HG03575 (cell line): ENCODE data around the gene INTS4.
A peak's percentile ranks its signal among the peaks of the same experiment; 100 is the strongest.
"Not testable (repeated sequence)": the region's sequence is repeated elsewhere in the genome, so short reads cannot be mapped to it uniquely, and the experiment has no call there.

Source experiments
- ATAC-seq: cut with Tn5 transposase; IDR thresholded peaks from one replicate; pipeline ENCODE4 v1.9.1; 2021; ENCODE audit not compliant: unreplicated experiment, insufficient number of reproducible peaks, low FRiP score; ENCODE audit errors: extremely low read depth

Gene INTS4, protein sequence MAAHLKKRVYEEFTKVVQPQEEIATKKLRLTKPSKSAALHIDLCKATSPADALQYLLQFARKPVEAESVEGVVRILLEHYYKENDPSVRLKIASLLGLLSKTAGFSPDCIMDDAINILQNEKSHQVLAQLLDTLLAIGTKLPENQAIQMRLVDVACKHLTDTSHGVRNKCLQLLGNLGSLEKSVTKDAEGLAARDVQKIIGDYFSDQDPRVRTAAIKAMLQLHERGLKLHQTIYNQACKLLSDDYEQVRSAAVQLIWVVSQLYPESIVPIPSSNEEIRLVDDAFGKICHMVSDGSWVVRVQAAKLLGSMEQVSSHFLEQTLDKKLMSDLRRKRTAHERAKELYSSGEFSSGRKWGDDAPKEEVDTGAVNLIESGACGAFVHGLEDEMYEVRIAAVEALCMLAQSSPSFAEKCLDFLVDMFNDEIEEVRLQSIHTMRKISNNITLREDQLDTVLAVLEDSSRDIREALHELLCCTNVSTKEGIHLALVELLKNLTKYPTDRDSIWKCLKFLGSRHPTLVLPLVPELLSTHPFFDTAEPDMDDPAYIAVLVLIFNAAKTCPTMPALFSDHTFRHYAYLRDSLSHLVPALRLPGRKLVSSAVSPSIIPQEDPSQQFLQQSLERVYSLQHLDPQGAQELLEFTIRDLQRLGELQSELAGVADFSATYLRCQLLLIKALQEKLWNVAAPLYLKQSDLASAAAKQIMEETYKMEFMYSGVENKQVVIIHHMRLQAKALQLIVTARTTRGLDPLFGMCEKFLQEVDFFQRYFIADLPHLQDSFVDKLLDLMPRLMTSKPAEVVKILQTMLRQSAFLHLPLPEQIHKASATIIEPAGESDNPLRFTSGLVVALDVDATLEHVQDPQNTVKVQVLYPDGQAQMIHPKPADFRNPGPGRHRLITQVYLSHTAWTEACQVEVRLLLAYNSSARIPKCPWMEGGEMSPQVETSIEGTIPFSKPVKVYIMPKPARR

DNA sequence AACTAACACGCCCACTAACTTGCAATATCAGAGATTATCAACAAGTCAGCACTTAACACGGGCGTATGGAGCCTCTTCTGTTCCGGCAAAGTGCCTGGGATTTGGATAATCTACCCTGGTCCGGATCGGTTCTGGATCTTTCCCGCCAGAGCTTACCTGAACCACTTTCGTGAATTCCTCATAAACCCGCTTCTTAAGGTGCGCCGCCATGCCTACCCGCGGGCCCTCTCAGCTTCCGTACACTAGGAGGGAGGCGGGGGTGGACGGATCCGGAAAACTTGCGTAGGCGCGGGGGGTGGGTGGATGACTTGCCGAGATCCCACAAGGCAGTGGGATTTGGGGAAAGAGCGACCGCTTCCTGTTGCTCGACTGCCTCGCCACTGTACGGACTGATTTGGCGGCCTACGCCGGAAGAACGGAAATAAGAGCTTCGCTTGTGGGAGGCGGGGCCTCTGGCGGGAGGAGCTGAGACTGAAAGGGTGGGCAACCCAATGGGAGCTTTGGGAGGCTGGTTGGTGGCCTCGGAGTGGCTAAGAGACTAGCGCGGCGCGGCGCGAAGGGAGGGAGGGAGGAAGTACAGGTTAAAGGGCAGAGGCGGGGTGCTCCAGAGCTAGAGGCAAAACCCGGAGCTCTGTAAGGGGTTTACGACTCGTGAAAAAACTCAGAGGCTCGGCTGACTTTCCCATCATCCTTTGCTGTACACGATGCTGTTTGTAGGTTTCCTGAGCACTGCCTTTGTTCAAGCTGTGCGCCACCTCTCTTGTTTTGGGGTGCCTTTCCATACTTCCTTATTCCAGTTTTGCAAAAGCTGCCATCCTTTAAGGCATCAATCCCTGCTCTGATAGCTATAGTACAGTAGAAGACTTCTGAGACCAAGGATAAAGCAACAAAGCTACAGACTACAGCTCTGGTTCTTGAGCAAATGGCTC is at the start of gene INTS4:
INTS4 (minus strand) TSS at position 235 of the 929 bp plus-strand sequence; CDS start at position 210, 25 bp downstream.
- peak; percentile 91 for ATAC-seq

DNA sequence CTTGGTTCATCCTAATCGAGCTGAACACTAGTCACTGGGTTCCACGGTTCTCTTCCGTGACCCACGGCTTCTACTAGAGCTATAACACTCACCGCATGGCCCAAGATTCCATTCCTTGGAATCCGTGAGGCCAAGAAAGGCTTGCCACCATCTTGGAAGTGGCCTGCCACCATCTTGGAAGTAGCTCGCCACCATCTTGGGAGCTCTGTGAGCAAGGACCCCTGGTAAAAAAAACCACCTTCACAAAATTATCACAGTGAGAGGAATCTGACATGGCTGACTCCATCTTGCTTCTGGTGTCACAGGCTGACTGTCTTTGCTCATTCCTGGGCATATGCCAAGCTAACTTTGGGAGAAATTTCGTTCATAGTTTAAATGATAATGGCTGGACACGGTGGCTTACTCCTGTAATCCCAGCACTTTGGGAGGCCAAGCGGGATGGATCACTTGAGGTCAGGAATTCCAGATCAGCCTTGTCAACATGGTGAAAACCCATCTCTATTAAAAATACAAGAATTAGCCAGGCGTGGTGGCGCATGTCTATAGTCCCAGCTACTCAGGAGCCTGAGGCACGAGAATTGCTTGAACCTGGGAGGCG is 47.5 kb upstream of the INTS4 start:
- ATAC-seq = no peak

DNA sequence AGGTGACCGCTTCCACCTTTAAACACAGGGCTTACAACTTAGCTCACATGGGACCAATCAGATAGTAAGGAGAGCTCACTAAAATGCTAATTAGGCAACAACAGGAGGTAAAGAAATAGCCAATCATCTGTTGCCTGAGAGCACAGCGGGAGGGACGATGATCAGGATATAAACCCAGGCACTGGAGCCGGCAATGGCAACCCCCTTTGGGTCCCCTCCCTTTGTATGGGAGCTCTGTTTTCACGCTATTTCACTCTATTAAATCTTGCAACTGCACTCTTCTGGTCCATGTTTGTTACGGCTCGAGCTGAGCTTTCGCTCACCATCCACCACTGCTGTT is 46.9 kb upstream of the INTS4 start:
- ATAC-seq = not testable (repeated sequence)

DNA sequence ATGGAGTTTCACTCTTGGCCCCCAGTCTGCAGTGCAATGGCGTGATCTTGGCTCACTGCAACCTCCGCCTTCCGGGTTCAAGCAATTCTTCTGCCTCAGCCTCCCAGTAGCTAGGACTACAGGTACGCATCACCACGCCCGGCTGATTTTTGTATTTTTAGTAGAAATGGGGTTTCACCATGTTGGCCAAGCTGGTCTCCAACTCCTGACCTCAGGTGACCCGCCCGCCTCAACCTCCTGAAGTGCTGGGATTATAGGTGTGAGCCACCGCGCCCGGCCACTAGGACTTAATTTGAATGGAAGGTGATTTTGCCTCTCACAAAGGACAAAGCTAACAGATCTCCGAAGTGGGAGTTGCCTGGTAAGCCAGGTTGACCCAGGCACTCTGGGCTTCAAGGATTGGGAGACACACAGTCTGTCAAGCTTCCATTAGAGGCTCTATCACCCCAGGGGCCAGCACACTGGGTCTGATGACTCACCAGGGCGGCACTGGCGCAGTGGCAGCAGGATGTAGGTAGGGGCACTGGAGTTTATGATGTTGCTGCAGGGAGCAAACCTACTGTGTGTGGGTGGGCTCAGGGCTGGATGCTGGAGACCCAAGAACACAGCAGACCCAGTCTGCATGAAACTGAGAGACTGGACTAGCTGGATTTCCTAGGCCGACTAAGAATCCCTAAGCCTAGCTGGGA is 46.4 kb upstream of the INTS4 start:
- ATAC-seq = no peak

DNA sequence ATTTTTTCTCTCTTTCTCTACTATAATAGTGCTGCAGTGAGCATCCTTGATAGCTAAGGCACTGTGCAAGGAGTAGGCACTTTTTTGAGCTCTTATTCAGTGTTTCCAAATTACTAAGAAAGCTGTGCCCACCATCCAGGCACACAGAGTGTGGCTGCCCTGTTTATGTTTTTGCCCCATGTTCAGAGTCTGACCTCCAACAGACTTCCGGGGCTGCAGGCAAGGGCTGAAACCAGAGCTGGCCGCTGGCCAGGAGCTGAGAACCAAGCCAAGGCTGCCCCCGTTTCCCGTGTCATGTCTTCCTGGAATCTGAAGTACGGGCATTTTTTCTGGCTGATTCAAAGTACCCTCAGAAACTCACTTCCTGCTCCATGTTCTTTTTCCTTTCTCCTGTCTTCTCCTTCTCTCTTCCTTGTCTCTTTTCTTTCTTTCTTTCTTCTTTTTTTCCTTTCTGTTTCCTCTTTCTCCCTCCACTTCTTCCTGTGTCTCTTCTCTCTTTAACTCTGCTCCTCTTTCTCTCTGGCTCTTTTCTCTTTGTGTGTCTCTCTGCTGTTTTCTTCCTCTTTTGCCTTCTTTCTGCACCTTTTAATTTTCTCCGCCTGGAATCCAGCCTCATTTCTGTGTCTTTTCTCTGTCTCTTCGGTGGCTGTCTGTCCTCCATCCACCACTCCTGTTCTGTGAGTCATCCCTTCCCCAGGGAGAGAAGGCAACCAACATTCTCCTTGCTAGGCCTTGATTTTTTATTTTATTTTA is 45.6 kb upstream of the INTS4 start:
- no peak for ATAC-seq

DNA sequence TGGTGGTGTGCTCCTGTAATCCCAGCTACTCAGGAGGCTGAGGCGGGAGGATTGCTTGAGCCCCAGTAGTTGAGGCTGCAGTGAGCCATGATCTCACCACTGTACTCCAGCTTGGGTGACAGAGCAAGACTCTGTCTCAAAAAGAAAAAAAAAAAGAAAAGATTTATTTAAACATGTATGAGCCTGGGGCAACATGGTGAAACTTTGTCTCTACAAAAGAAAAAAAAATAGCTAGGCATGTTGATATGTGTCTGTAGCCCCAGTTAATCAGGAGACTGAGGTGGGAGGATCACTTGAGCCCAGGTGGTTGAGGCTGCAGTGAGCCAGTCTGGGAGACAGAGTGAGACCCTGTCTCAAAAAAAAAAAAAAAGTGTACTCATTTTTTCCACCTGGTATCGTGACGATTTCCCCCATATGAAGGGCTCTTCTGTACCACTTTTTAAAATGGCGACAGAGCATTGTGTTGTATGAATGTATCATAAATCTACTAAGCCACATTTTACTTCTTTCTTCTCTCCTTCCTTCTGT is 45.0 kb upstream of the INTS4 start:
- ATAC-seq = no peak

DNA sequence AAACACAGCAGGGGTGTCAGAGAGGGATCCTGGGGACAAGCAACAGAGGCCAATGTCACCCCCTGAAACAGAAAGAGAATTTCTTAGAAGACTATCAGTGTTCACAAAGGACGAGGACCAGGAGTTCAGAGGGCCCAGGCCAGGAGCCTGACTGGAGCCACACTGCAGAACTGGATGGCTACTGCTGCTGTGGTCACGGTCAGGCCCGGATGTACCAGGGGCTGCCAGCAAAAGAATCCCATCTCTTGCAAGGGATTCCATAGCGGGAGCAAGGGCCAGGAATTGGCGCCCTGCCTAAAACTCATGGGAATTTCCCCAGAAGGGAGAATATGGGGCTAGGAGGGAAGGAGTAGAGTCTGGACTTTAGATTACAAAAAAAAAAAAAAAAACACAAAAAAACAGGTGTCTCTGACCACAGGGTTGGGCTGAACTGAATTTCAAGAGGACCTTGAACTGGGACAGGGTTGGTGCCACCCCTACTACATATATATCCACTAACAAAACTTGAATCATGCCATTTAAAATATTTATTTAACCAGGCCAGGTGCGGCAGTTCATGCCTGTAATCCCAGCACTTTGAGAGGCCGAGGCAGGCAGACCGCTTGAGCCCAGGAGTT is 44.3 kb upstream of the INTS4 start:
- no peak for ATAC-seq

DNA sequence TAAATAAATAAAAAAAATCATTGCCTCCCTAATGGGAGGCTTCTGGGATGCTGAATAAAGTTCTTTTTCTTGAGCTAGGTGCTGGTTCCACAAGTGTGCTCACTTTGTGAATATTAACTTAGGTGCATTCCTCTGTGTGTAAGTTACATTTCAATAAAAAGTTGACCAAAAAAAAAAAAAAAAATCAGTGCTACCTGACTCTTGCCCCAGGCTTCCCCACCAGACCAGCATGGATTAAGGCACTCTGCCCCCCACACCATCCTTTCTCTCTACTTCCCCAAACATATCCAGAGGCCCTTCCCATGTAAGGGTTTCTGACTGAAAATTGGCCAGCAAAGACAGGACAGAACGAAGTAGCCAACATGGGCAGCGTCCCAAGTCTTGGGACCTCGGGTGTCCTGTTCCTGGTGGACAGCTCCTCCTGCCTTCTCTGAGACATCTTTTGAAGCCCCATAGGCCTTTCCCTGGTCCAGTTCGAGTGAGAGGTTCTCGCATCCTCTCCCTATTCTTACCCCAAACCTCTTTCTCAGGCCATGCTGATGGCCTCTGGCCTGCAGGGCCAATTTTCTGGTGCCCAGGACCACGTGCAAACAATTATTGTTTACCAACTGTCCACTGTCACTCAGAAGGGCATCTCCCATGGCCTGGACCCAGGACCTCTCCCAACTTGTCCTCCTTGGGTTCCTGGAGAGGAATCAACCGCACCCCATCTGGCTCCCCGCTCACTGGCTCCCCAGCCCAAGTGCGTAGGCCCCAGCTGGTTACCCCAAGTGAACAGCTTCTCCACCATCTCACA is 43.6 kb upstream of the INTS4 start:
- ATAC-seq = no peak

DNA sequence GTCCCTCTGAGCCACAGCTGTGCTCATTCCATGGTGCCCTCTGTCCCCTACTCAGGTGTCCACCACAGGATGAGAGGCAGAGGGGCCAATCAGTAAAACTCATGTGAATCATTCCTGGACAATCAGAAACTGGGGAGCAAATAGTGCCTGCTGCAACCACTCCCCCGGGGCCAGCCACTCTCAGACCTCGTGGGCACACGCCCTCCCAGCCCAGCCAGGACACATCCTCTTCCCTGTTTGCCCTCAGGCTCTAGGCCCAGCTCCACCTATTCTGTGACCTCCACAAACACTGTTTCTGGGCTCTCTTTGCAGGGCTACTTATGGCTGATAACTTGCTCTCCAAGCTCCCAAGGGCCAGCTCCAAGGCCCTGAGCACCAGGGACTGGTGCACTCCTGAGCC is 42.6 kb upstream of the INTS4 start:
- ATAC-seq = no peak

DNA sequence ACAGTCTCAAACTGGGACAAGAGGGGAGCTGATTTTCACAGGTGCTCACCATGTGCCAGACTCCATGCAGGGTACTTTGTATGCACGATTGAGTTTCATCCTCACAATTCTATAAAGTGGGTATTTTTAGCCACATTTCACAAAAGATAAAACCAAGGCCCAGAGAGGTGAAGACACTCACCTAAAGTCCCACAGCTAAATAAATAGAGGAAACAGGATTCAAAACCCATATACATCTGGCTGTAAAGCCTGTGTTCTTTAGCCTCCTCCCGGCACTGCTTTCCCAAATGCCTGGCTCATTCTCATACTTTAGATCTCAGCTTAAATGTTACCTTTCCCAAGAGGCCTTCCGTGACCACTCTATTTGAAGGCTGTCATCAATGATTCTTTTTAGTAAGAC is 41.8 kb upstream of the INTS4 start:
- ATAC-seq = no peak

DNA sequence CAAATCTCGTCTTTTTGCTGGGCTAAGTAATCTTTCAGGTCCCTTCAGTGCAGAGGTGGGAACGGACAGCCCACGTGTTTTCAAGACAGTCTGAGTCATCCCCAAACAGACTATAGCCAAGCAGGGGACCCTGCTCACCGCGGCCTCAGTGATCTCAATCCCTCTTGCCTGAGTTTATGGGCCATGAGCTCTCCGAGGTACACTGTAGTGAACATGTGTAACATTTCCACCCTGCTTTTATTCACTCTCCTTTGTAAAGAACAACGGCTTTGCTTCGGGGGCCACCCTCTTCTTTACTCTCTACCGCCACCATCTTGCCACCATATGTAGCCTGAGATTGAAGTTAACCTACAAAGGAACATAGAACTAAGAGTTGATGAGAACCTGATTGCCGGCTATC is 40.2 kb upstream of the INTS4 start:
- no peak for ATAC-seq

DNA sequence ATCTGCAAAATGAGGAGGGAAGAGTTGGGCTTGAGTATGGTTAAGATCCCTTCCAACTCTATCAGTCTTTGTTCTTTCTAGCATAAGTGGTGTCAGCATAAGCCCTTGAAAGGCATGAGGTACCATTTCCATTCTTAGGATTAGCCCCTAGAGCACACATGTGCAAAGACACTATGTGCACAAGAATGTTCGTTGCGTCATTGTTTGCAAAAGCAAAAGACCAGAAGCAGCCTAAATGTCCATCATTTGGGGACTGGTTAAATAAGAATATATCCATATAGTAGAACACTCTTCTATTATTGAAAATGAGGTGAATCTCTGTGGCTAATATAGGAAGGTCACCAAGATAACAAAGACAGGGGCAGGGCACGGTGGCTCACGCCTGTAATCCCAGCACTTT is 38.6 kb upstream of the INTS4 start:
- ATAC-seq = no peak

DNA sequence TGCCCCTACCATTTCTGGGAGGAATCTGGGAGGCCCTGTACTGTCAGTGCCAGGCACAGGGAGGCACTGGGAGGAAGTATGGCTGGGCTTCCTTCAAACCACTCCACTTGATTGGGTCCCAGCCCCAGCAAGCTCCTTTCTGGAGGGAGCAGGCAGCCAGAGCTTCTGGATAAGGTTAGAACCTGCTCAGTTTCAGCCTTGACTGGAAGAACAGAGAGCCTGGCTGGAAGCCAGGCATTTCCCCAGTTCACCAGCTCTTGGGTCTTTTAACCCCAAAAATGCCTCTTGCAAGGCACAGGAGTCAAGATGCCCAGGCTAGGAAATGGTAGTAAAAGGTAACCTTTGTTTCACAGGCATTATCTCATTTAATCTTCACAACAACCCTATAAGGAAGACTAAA is 37.6 kb upstream of the INTS4 start:
- no peak for ATAC-seq

DNA sequence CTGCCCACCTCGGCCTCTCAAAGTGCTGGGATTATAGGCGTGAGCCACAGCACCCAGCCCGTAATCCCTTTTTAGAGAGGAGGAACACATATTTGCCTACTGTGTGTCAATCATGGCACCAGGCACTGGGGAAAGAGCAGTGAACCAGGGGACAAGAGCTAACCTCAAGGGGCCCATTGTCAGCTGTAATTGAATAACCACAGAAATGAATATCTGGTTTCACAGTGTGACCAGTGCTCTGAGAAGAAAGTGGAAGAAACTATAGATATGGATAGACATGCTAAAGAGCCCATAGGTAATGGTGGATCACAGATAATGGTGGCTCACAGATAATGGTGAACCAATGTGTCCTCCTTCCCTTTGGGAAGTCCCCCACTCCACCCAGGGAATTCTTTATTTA is 37.2 kb upstream of the INTS4 start:
- no peak for ATAC-seq

DNA sequence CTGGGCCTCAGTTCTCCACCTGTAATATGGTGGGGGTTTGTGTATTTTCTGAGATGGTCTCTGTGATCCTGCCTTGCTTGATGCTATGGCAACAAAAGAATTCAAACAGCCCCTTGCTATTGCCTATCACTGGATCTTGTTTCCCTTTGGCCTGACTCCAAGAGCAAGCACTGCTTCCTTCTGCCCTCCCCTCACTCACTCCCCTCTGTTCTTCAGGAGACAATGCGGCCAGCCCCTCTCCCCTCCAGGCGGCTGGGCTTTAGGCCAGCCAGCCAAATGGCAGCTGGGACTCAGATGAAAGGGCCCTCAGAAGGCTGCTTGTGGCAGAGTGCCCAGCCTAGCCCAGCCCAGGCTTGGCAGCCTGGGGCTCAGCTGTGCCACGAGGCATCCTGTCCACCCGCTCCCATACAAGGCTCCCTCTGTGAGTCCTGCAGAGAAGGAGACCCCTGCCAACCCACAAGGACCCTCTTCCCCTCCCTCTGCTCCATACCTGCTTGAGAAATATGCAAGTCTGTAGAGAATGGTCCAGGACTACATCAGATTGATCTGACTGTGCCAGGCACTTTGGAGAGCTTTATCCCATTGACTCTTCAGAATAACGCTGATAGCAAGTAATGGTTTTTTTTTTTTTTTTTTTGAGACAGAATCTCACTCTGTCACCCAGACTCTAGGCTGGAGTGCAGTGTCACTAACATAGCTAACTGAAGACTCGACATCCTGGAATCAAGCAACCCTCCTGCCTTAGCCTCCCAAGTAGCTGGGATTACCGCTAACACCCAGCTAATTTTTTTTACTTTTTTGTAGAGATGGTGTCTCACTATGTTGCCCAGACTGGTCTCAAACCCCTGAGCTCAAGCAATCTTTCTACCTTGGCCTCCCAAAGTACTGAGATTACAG is 36.2 kb upstream of the INTS4 start:
- ATAC-seq = no peak
